DND-41 (cell line): ENCODE measurements around the gene SSX7.
"Not testable (repeated sequence)": the region's sequence is repeated elsewhere in the genome, so short reads cannot be mapped to it uniquely, and the experiment has no call there.

Experiments used
- ATAC-seq: fragments of 200-7000 bp; cut with Tn5 transposase; 3 replicates; pipeline ENCODE4 v1.9.1; 2021; ENCODE audit warnings: low read depth; ENCODE audit not compliant: insufficient read depth
- DNase-seq: peaks from one replicate; pipeline ENCODE4 v3.0.0-alpha.2; 2020
- H2AFZ ChIP-seq: 2 replicates; pipeline ENCODE4 v1.6.0; 2012; ENCODE audit warnings: low read depth, low read length
- H3K27ac ChIP-seq: 2 replicates; pipeline ENCODE4 v1.5.1; 2012; ENCODE audit warnings: low read length, inconsistent platforms
- H3K27me3 ChIP-seq: fragments of 200-600 bp; sonication (generic); 2 replicates; pipeline ENCODE4 v1.6.0; 2012; ENCODE audit warnings: low read length, mild to moderate bottlenecking, inconsistent platforms; ENCODE audit not compliant: insufficient read depth, poor library complexity
- H3K36me3 ChIP-seq: 2 replicates; pipeline ENCODE4 v1.5.1; 2012; ENCODE audit warnings: low read length, inconsistent platforms; ENCODE audit not compliant: insufficient read depth
- H3K4me1 ChIP-seq: 2 replicates; pipeline ENCODE4 v1.5.1; 2012; ENCODE audit warnings: mild to moderate bottlenecking, low read length; ENCODE audit not compliant: insufficient read depth
- H3K4me2 ChIP-seq: 2 replicates; pipeline ENCODE4 v1.6.0; 2012; ENCODE audit warnings: mild to moderate bottlenecking, moderate library complexity, low read length, inconsistent platforms; ENCODE audit not compliant: insufficient read depth
- H3K4me3 ChIP-seq, 2 experiments: fragments of 200-600 bp in 1 of 2; shearing (Covaris generic) in 1 of 2; 2 replicates each; pipeline ENCODE4 v1.5.1; 2012 to 2016; ENCODE audit warnings: inconsistent platforms in 2 of 2, low read length in 2 of 2, mild to moderate bottlenecking in 2 of 2, low read depth in 1 of 2, moderate library complexity in 1 of 2
- H3K79me2 ChIP-seq: 2 replicates; pipeline ENCODE4 v1.6.0; 2012; ENCODE audit warnings: low read length, inconsistent platforms; ENCODE audit not compliant: insufficient read depth
- H3K9ac ChIP-seq: 2 replicates; pipeline ENCODE4 v1.6.0; 2012; ENCODE audit warnings: low read depth, mild to moderate bottlenecking, inconsistent platforms, low read length, moderate library complexity
- H3K9me3 ChIP-seq: 2 replicates; pipeline ENCODE4 v1.5.1; 2012; ENCODE audit warnings: low read length, moderate library complexity, mild to moderate bottlenecking, inconsistent platforms; ENCODE audit not compliant: insufficient read depth, severe bottlenecking
- H4K20me1 ChIP-seq: 2 replicates; pipeline ENCODE4 v1.6.0; 2012; ENCODE audit warnings: low read length; ENCODE audit not compliant: insufficient read depth

The SSX7 gene

GRCh38 chrX:52654800-52655199 is at the start of gene SSX7:
SSX7 (minus strand) TSS chrX:52654900; CDS start chrX:52653472, 1,428 bp downstream.
- H3K4me2 ChIP-seq, H3K79me2 ChIP-seq, H2AFZ ChIP-seq, H4K20me1 ChIP-seq, H3K27ac ChIP-seq, DNase-seq, H3K9me3 ChIP-seq, H3K27me3 ChIP-seq, ATAC-seq, H3K4me3 ChIP-seq, H3K9ac ChIP-seq, H3K4me1 ChIP-seq, H3K36me3 ChIP-seq: not testable (repeated sequence)

- not testable (repeated sequence) for H3K9me3 ChIP-seq, H3K79me2 ChIP-seq, H2AFZ ChIP-seq, H3K4me1 ChIP-seq, H3K27me3 ChIP-seq, DNase-seq, H3K9ac ChIP-seq, H3K36me3 ChIP-seq, H3K27ac ChIP-seq, H3K4me2 ChIP-seq, H4K20me1 ChIP-seq, ATAC-seq, H3K4me3 ChIP-seq
Measured at GRCh38 chrX:52692034-52692433, 37.3 kb upstream of the SSX7 start.

GRCh38 chrX:52662218-52662617 is 7.5 kb upstream of the SSX7 start:
- H3K79me2 ChIP-seq, H3K9me3 ChIP-seq, H3K4me3 ChIP-seq, H3K9ac ChIP-seq, H3K27me3 ChIP-seq, H3K27ac ChIP-seq, H3K4me1 ChIP-seq, DNase-seq, H4K20me1 ChIP-seq, H3K4me2 ChIP-seq, H2AFZ ChIP-seq, ATAC-seq, H3K36me3 ChIP-seq: not testable (repeated sequence)

GRCh38 chrX:52655475-52655874 is 775 bp upstream of the SSX7 start:
- H3K27ac ChIP-seq, H3K4me3 ChIP-seq, H3K27me3 ChIP-seq, H2AFZ ChIP-seq, H3K9me3 ChIP-seq, H3K4me1 ChIP-seq, DNase-seq, H3K79me2 ChIP-seq, H3K36me3 ChIP-seq, H3K4me2 ChIP-seq, H4K20me1 ChIP-seq, ATAC-seq, H3K9ac ChIP-seq: not testable (repeated sequence)

- H3K79me2 ChIP-seq, H3K9ac ChIP-seq, ATAC-seq, H3K4me1 ChIP-seq, DNase-seq, H3K27ac ChIP-seq, H2AFZ ChIP-seq, H3K4me2 ChIP-seq, H3K27me3 ChIP-seq, H3K9me3 ChIP-seq, H4K20me1 ChIP-seq, H3K4me3 ChIP-seq, H3K36me3 ChIP-seq: not testable (repeated sequence)
Measured at GRCh38 chrX:52650676-52651075, 4.0 kb downstream of the SSX7 start.

- H3K36me3 ChIP-seq, H3K9ac ChIP-seq, H2AFZ ChIP-seq, H3K4me2 ChIP-seq, H3K4me1 ChIP-seq, ATAC-seq, H3K27me3 ChIP-seq, H3K4me3 ChIP-seq, H3K27ac ChIP-seq, DNase-seq, H3K79me2 ChIP-seq, H3K9me3 ChIP-seq, H4K20me1 ChIP-seq: not testable (repeated sequence)
Measured at GRCh38 chrX:52648956-52649355, 5.7 kb downstream of the SSX7 start.

GRCh38 chrX:52628483-52628882 is 26.2 kb downstream of the SSX7 start:
- H3K9me3 ChIP-seq, H3K36me3 ChIP-seq, H4K20me1 ChIP-seq, H3K9ac ChIP-seq, H2AFZ ChIP-seq, DNase-seq, H3K79me2 ChIP-seq, H3K27me3 ChIP-seq, ATAC-seq, H3K4me3 ChIP-seq, H3K4me1 ChIP-seq, H3K4me2 ChIP-seq, H3K27ac ChIP-seq: not testable (repeated sequence)

GRCh38 chrX:52620661-52621060 is 34.0 kb downstream of the SSX7 start:
- H3K79me2 ChIP-seq, H3K36me3 ChIP-seq, H3K4me2 ChIP-seq, H3K9ac ChIP-seq, H2AFZ ChIP-seq, H3K27me3 ChIP-seq, H4K20me1 ChIP-seq, DNase-seq, H3K4me3 ChIP-seq, H3K27ac ChIP-seq, ATAC-seq, H3K4me1 ChIP-seq, H3K9me3 ChIP-seq: not testable (repeated sequence)
